Bladder microvascular endothelial cell (primary cell): ENCODE data around the gene NGLY1. TPM values are rescaled to one million over a fixed set of nuclear protein-coding genes. Genes with fewer than 3 reads are reported as not detected.

Experiments
- total RNA-seq: library from RNA; depleted of rRNA; stranded (reverse); fragments of >200 nt; gene quantifications from 2 replicates; pipeline ENCODE4 v1.2.3, GENCODE V29; 2014

Gene NGLY1
- 20.4 and 39.0 TPM in 2 replicates for total RNA-seq

GRCh38 chr3:25782938-25783660 lies at the start of gene NGLY1:
Gene NGLY1 (minus strand): TSS chr3:25783443. CDS start chr3:25783390, 53 bp downstream.

GRCh38 chr3:25789596-25790556 lies 6.6 kb upstream of the NGLY1 start, which contains the start of gene OXSM:
Gene OXSM (plus strand): TSS chr3:25790090. CDS start chr3:25791021, 931 bp downstream.

Other genes with a start within 250 kb of the NGLY1 start
- gene TOP2B, start 118.5 kb downstream of the NGLY1 start, total RNA-seq = 56.5 and 107 TPM in 2 replicates
- 6.2 and 12.2 TPM in 2 replicates for gene OXSM, start 6.6 kb upstream of the NGLY1 start, total RNA-seq